ENCODE measurements around the gene GP9.

DNA sequence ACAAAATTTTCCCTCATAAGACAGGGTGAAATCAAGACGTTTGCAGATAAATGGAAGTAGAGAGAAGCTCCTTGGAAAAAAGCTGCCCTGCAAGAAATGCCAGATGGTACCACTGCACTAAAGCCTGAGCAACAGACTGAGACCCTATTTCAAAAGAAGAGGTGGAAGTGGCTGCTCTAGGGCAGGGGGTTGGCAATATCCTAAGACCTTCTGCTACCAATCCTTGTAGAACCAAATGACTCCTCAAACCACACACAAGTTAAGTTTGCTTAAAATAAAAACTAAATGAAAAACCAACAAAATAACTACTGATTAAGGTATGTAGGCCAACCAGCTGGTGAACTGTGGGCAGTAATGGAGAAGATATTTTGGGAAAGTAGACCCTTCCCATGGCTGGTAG, 39.7 kb downstream of the GP9 start:
- TF ChIP-seq CTCF (IDR thresholded peaks at IDR 0.05), result no peak
- no peak for TF ChIP-seq POLR2A (IDR thresholded peaks at IDR 0.05)
- TF ChIP-seq POLR2AphosphoS5 (IDR thresholded peaks at IDR 0.05), result no peak
- no peak for TF ChIP-seq EP300 (IDR thresholded peaks at IDR 0.05)
